Endothelial cell of umbilical vein (primary cell): ENCODE data around the gene MRPL53.

Experiments used
- CTCF ChIP-seq, 2 donors: IDR thresholded peaks; 1 replicate in 1 of 2; 2 replicates in 1 of 2; pipeline ENCODE4 v1.5.1; 2011; ENCODE audit warnings: low read length in 2 of 2, mild to moderate bottlenecking in 2 of 2, moderate library complexity in 2 of 2, control low read depth in 1 of 2, inconsistent platforms in 1 of 2, low read depth in 1 of 2; ENCODE audit not compliant: insufficient read depth in 1 of 2; ENCODE audit errors: extremely low read depth in 1 of 2
- EZH2 ChIP-seq: IDR thresholded peaks from 2 replicates; pipeline ENCODE4 v1.6.1; 2012; ENCODE audit warnings: borderline replicate concordance, low read depth, mild to moderate bottlenecking, moderate library complexity, low read length, inconsistent platforms; ENCODE audit not compliant: severe bottlenecking
- GATA2 ChIP-seq: IDR thresholded peaks from 2 replicates; pipeline ENCODE4 v1.7.0; 2011; ENCODE audit warnings: low read depth, mild to moderate bottlenecking, moderate library complexity, mixed read lengths, low read length; ENCODE audit not compliant: insufficient read length, insufficient read depth
- JUN ChIP-seq: IDR thresholded peaks from 2 replicates; pipeline ENCODE4 v1.6.1; 2011; ENCODE audit warnings: borderline replicate concordance, low read depth; ENCODE audit not compliant: insufficient read length, insufficient read depth
- MYC ChIP-seq: IDR thresholded peaks from one replicate; pipeline ENCODE4 v1.6.1; 2011; ENCODE audit warnings: mild to moderate bottlenecking, low read depth, low read length
- POLR2A ChIP-seq: IDR thresholded peaks from 2 replicates; pipeline ENCODE4 v1.6.1; 2012; ENCODE audit warnings: low read depth, mild to moderate bottlenecking, control low read depth, low read length
- POLR2AphosphoS5 ChIP-seq: IDR thresholded peaks from 2 replicates; pipeline ENCODE4 v1.6.1; 2012; ENCODE audit warnings: low read depth, mild to moderate bottlenecking, control low read depth, low read length, moderate library complexity; ENCODE audit not compliant: insufficient read depth
- TF ChIP-seq, protein P1 (sequence below): IDR thresholded peaks from 2 replicates; pipeline ENCODE4 v1.6.1; 2011; ENCODE audit not compliant: insufficient read depth, insufficient read length

DNA sequence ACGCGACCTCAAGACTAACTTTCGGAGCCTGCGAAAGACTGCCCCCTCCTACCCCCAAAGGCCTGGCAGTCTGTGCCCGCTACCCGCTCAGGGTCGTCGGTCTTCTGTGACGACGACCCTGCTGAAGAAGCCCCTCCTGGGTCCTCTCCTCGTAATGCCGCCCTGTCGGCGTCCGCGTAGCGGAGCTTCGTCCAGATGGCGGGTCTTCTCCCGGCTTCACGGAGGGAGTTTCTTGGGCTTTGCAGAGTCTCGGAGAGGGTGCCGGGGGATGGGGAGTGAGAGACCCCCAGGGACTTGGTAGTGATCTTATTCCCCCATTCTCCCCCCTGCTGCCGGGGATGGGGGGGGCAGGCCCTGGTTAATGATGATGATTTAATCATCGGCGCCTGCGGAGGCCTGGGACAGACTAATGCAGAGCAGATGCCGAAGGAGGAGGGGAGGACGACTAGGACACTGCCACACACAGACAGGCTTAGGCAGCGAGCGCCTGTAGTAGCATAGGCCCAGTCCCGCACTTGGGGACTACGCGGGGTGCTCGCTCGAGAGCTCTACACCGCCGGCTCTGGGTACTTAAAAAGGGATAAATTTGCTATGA lies 35.5 kb upstream of the MRPL53 start:
- TF ChIP-seq CTCF (IDR thresholded peaks at IDR 0.05; ENCODE audit: extremely low read depth in 1 of 2, insufficient read depth in 1 of 2, low read depth in 1 of 2, low read length in 2 of 2), result no peak
- TF ChIP-seq POLR2A, result no peak
- peak; percentile 37 for TF ChIP-seq EZH2
- TF ChIP-seq POLR2AphosphoS5, result no peak
- TF ChIP-seq GATA2, result no peak
- TF ChIP-seq, protein P1, sequence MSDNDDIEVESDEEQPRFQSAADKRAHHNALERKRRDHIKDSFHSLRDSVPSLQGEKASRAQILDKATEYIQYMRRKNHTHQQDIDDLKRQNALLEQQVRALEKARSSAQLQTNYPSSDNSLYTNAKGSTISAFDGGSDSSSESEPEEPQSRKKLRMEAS, result no peak
- TF ChIP-seq MYC, result no peak
- no peak for TF ChIP-seq JUN
